AG09319 (cell line): ENCODE measurements around the gene DDOST.

Experiments
- DNase-seq: peaks from one replicate; pipeline ENCODE4 v3.0.0-alpha.2; 2010; ENCODE audit warnings: low read depth; ENCODE audit errors: extremely low read depth
- CTCF ChIP-seq: IDR thresholded peaks from 2 replicates; pipeline ENCODE4 v1.5.1; 2011; ENCODE audit warnings: low read depth, mild to moderate bottlenecking, inconsistent platforms, low read length, moderate library complexity

DDOST gene

GRCh38 chr1:20699558-20699957 is 38.4 kb upstream of the DDOST start:
- no peak for DNase-seq
- no peak for TF ChIP-seq CTCF

GRCh38 chr1:20698195-20698910 is 37.2 kb upstream of the DDOST start:
- no peak for TF ChIP-seq CTCF
- no peak for DNase-seq

- TF ChIP-seq CTCF, result no peak
- DNase-seq, result no peak
These were observed 36.4 kb upstream of the DDOST start for GRCh38 chr1:20697563-20697962.

- DNase-seq, result peak; percentile 85
These were observed 35.5 kb upstream of the DDOST start for GRCh38 chr1:20696397-20697333.

GRCh38 chr1:20695515-20695914 is 34.3 kb upstream of the DDOST start:
- DNase-seq, result no peak
- TF ChIP-seq CTCF, result no peak

More at GRCh38 chr1:20696397-20697333, 35.5 kb upstream of the DDOST start:
- TF ChIP-seq CTCF, result peak; percentile 86

GRCh38 chr1:20693623-20694022 is 32.5 kb upstream of the DDOST start:
- DNase-seq, result no peak
- no peak for TF ChIP-seq CTCF

GRCh38 chr1:20691872-20692271 is 30.7 kb upstream of the DDOST start:
- TF ChIP-seq CTCF, result no peak
- DNase-seq, result no peak
